ENCODE results near the gene RBM47. TPM values are rescaled to one million over a fixed set of nuclear protein-coding genes. Genes with fewer than 3 reads are reported as not detected.

RBM47 gene
- polyA plus RNA-seq, 1 donor from 2014 or later, result 1.7 TPM

DNA sequence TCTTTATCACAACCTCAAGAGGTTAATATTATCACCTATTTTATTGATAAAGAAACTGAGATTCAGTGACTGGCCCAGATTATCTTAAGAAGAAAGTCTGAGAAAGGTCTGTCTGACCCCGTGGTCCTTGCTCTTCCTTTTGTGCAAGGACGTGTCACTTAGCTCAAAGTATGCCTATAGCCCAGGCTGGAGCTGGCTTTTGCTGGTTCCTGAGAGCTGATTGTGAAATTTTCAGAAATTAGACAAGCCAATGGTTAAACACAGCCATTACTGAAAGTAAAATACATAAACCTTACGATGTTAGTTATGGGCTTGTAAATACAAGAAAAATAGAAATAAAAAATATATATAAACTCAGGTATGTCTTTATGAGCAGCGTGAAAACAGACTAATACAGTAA lies 224.5 kb downstream of the RBM47 start:
- TF ChIP-seq EP300 (conservative IDR thresholded peaks at IDR 0.05; ENCODE audit: poor library complexity, severe bottlenecking) (no peak), POLR2AphosphoS5 (IDR thresholded peaks at IDR 0.05) (no peak), SMC3 (conservative IDR thresholded peaks at IDR 0.05; ENCODE audit: poor library complexity) (no peak), TAF1 (IDR thresholded peaks at IDR 0.05; ENCODE audit: low read depth) (no peak), RAD21 (conservative IDR thresholded peaks at IDR 0.05) (no peak), MXI1 (conservative IDR thresholded peaks at IDR 0.05; ENCODE audit: poor library complexity, severe bottlenecking) (no peak), EZH2 (IDR thresholded peaks at IDR 0.05; ENCODE audit: borderline replicate concordance, insufficient read depth, low read length, poor library complexity, severe bottlenecking) (no peak)
- TF ChIP-seq, protein P1, sequence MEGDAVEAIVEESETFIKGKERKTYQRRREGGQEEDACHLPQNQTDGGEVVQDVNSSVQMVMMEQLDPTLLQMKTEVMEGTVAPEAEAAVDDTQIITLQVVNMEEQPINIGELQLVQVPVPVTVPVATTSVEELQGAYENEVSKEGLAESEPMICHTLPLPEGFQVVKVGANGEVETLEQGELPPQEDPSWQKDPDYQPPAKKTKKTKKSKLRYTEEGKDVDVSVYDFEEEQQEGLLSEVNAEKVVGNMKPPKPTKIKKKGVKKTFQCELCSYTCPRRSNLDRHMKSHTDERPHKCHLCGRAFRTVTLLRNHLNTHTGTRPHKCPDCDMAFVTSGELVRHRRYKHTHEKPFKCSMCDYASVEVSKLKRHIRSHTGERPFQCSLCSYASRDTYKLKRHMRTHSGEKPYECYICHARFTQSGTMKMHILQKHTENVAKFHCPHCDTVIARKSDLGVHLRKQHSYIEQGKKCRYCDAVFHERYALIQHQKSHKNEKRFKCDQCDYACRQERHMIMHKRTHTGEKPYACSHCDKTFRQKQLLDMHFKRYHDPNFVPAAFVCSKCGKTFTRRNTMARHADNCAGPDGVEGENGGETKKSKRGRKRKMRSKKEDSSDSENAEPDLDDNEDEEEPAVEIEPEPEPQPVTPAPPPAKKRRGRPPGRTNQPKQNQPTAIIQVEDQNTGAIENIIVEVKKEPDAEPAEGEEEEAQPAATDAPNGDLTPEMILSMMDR (IDR thresholded peaks at IDR 0.05; ENCODE audit: poor library complexity, severe bottlenecking), result no peak
- TF ChIP-seq, protein P2, sequence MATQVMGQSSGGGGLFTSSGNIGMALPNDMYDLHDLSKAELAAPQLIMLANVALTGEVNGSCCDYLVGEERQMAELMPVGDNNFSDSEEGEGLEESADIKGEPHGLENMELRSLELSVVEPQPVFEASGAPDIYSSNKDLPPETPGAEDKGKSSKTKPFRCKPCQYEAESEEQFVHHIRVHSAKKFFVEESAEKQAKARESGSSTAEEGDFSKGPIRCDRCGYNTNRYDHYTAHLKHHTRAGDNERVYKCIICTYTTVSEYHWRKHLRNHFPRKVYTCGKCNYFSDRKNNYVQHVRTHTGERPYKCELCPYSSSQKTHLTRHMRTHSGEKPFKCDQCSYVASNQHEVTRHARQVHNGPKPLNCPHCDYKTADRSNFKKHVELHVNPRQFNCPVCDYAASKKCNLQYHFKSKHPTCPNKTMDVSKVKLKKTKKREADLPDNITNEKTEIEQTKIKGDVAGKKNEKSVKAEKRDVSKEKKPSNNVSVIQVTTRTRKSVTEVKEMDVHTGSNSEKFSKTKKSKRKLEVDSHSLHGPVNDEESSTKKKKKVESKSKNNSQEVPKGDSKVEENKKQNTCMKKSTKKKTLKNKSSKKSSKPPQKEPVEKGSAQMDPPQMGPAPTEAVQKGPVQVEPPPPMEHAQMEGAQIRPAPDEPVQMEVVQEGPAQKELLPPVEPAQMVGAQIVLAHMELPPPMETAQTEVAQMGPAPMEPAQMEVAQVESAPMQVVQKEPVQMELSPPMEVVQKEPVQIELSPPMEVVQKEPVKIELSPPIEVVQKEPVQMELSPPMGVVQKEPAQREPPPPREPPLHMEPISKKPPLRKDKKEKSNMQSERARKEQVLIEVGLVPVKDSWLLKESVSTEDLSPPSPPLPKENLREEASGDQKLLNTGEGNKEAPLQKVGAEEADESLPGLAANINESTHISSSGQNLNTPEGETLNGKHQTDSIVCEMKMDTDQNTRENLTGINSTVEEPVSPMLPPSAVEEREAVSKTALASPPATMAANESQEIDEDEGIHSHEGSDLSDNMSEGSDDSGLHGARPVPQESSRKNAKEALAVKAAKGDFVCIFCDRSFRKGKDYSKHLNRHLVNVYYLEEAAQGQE (IDR thresholded peaks at IDR 0.05; ENCODE audit: borderline replicate concordance), result no peak
- Histone ChIP-seq H3K9ac (ENCODE audit: low read length) (no peak overlapping the region), H4K20me1 (ENCODE audit: insufficient read depth) (no peaks in the 10 kb centered on the region), H3K9me2 (ENCODE audit: insufficient read depth, low read length) (no peaks in the 10 kb centered on the region), H3K27me3 (ENCODE audit: insufficient read depth, low read depth, low read length) (no peaks in the 10 kb centered on the region), H3K4me3 (ENCODE audit: low read length) (no peak overlapping the region), H3K79me2 (replicated peaks; ENCODE audit: insufficient read depth, low read length) (no peaks in the 10 kb centered on the region), H3F3A (ENCODE audit: insufficient read depth, low read length, poor library complexity, severe bottlenecking) (no peaks in the 10 kb centered on the region), H3K9me3 (ENCODE audit: low read length) (no peaks in the 10 kb centered on the region), H2AFZ (ENCODE audit: low read depth, low read length) (no peak overlapping the region), H3K27ac (ENCODE audit: low read length) (no peak overlapping the region), H3K36me3 (ENCODE audit: insufficient read depth, low read length) (no peaks in the 10 kb centered on the region), H3K4me2 (ENCODE audit: low read length) (no peak overlapping the region)

DNA sequence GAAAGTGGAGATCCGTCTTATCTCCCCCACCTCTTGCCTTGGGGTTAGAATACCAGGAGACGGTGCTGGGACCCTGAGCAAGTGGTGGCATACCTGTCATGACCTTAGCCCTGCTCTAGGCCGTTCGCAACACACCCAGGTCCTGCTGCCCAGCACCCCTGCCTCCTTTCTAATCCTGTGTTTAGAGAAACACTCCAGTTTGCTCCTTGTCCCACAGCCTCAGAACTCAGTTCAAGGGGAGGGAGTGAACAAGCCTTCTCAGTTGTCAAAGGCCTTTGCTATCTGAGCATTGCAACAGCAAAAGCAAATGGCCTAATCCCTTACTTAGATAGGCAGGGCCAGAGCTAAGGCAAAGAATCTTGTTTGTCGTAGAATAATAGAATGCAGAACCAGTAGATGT lies 226.6 kb downstream of the RBM47 start:
- Histone ChIP-seq H3K9me3 (ENCODE audit: low read length) (no peaks in the 10 kb centered on the region), H3K27me3 (ENCODE audit: insufficient read depth, low read depth, low read length) (no peaks in the 10 kb centered on the region), H3K27ac (ENCODE audit: low read length) (no peak overlapping the region), H3K4me2 (ENCODE audit: low read length) (no peak overlapping the region), H3K4me3 (ENCODE audit: low read length) (no peak overlapping the region), H3K79me2 (replicated peaks; ENCODE audit: insufficient read depth, low read length) (no peaks in the 10 kb centered on the region), H2AFZ (ENCODE audit: low read depth, low read length) (no peak overlapping the region), H4K20me1 (ENCODE audit: insufficient read depth) (no peaks in the 10 kb centered on the region), H3K36me3 (ENCODE audit: insufficient read depth, low read length) (no peaks in the 10 kb centered on the region), H3K9me2 (ENCODE audit: insufficient read depth, low read length) (no peaks in the 10 kb centered on the region), H3F3A (ENCODE audit: insufficient read depth, low read length, poor library complexity, severe bottlenecking) (no peaks in the 10 kb centered on the region), H3K9ac (ENCODE audit: low read length) (no peak overlapping the region)
- TF ChIP-seq POLR2AphosphoS5 (IDR thresholded peaks at IDR 0.05) (no peak), SMC3 (conservative IDR thresholded peaks at IDR 0.05; ENCODE audit: poor library complexity) (no peak), RAD21 (conservative IDR thresholded peaks at IDR 0.05) (no peak), EZH2 (IDR thresholded peaks at IDR 0.05; ENCODE audit: borderline replicate concordance, insufficient read depth, low read length, poor library complexity, severe bottlenecking) (no peak), MXI1 (conservative IDR thresholded peaks at IDR 0.05; ENCODE audit: poor library complexity, severe bottlenecking) (no peak), EP300 (conservative IDR thresholded peaks at IDR 0.05; ENCODE audit: poor library complexity, severe bottlenecking) (no peak), TAF1 (IDR thresholded peaks at IDR 0.05; ENCODE audit: low read depth) (no peak)
- TF ChIP-seq, protein P1 (IDR thresholded peaks at IDR 0.05; ENCODE audit: poor library complexity, severe bottlenecking), result no peak
- TF ChIP-seq, protein P2 (IDR thresholded peaks at IDR 0.05; ENCODE audit: borderline replicate concordance), result no peak

All from neural cell (in vitro differentiated cells).